ENCODE results near the gene CLDN5. TPM values are rescaled to one million over a fixed set of nuclear protein-coding genes. Genes with fewer than 3 reads are reported as not detected.

Gene CLDN5
- total and polyA plus RNA-seq, 2 donors (not counting 1 experiment from before 2014, with no cell fraction given), result 0.33 TPM; not detected in 1

DNA sequence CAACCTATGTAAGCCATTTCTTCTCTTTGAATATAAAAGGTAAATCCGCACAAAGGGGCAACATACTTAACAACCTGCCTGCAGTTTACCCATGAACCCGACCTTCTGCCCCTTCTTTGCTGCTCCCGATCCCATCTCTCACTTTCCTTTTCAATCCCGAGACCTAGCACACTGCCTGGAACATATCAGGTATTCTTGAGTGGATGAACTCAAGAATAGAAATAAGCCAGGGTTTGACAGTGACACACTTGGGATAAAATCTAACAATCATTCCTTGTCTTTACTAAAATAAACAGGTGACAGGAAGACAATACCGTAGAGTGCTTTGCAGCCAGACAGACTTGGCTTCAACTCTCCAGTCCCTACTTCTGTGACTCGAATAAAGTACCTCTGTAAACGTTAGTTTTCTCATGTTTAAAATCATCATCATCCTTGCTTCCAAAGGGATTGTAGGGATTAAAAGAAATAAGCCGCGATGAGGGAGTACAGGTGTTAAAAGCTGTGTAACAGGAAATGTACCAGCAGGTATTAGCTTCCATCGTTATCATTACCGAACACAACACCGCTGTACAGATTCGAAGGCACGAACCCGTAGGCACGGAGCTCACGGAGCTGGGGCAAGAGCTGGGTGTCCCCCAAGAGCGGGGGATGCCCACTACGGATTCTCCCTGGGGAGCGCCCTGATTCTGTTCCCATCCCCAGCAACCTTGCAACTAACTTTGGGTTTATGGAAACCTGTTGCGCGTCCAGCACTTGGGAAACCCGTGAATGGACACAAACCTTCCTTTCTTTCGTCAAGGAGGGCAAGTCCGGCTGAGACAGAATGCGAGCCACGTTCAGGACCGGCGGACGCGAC is 45.9 kb downstream of the CLDN5 start:
- TF ChIP-seq EZH2 (IDR thresholded peaks at IDR 0.05; ENCODE audit: low read length, missing control alignments), result no peak
- TF ChIP-seq, protein P1, sequence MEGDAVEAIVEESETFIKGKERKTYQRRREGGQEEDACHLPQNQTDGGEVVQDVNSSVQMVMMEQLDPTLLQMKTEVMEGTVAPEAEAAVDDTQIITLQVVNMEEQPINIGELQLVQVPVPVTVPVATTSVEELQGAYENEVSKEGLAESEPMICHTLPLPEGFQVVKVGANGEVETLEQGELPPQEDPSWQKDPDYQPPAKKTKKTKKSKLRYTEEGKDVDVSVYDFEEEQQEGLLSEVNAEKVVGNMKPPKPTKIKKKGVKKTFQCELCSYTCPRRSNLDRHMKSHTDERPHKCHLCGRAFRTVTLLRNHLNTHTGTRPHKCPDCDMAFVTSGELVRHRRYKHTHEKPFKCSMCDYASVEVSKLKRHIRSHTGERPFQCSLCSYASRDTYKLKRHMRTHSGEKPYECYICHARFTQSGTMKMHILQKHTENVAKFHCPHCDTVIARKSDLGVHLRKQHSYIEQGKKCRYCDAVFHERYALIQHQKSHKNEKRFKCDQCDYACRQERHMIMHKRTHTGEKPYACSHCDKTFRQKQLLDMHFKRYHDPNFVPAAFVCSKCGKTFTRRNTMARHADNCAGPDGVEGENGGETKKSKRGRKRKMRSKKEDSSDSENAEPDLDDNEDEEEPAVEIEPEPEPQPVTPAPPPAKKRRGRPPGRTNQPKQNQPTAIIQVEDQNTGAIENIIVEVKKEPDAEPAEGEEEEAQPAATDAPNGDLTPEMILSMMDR (conservative IDR thresholded peaks at IDR 0.05 in 1 of 2, IDR thresholded peaks at IDR 0.05 in 1 of 2; ENCODE audit: low read depth in 1 of 2, low read length in 2 of 2), result no peak
- Histone ChIP-seq H3K4me3 (replicated peaks in 1 of 4; ENCODE audit: control extremely low read depth in 1 of 4, insufficient read depth in 1 of 4, low read depth in 3 of 4, low read length in 4 of 4) (peak overlapping the region; percentile 80 to 98 (median 89)), H3K9me3 (ENCODE audit: control insufficient read depth, insufficient read depth, low read depth, low read length) (no peaks in the 10 kb centered on the region), H3K4me2 (ENCODE audit: extremely low read depth, insufficient read depth, low read length) (peak overlapping the region; percentile 99), H3K79me2 (ENCODE audit: control insufficient read depth, insufficient read depth, low read length) (peaks cover 52% of the 10 kb centered on the region), H2AFZ (ENCODE audit: low read length) (peak overlapping the region; percentile 34), H3K27ac (ENCODE audit: insufficient read depth, low read length) (peak overlapping the region; percentile 91), H4K20me1 (ENCODE audit: control insufficient read depth, extremely low read depth, insufficient read depth, low read length) (no peaks in the 10 kb centered on the region), H3K4me1 (ENCODE audit: control insufficient read depth, extremely low read depth, insufficient read depth, low read length) (peaks cover 11% of the 10 kb centered on the region), H3K36me3 (ENCODE audit: control insufficient read depth, insufficient read depth, low read length) (peaks cover 4% of the 10 kb centered on the region), H3K27me3 (ENCODE audit: control insufficient read depth, insufficient read depth, low read length) (no peaks in the 10 kb centered on the region), H3K9ac (ENCODE audit: insufficient read depth, low read length) (peak overlapping the region; percentile 63)
- no peak for DNase-seq (ENCODE audit: low read depth in 2 of 2)

DNA sequence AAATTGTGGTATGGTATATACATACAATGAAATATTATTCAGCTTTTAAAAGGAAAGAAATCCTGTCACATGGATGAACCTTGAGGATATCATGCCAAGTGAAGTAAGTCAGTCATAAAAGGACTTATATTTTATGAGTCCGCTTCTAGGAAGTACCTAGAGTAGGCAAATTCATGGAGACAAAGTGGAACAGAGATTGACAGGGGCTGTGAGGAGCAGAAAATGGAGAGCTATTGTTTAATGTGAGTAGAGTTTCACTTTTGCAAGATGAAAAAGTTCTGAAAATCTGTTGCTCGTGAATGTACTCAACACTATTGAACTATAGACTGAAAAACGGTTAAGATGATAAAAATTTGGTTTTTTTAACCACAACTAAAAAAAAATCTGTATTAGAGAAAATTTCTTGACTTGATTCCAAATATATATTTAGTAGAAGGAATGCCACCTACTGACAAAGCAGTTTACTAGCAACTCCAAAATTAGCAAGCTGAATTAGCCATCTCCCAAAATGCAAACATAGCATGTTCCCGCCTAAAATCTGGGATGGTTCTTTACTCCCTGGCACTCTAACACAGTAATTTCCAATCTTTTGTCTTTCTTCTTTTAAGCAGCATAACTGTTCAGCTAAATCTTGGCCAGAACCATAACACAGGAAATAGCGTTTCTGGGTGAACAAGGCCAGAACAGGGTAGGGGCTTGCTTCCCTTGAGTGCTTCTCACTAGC is 46.7 kb downstream of the CLDN5 start:
- peak overlapping the region; percentile 91 for H3K27ac ChIP-seq (ENCODE audit: insufficient read depth, low read length)
- peak overlapping the region; percentile 80 to 98 (median 89) for H3K4me3 ChIP-seq (replicated peaks in 1 of 4; ENCODE audit: control extremely low read depth in 1 of 4, insufficient read depth in 1 of 4, low read depth in 3 of 4, low read length in 4 of 4)
- H3K9ac ChIP-seq (ENCODE audit: insufficient read depth, low read length), result peak overlapping the region; percentile 63
- peak; percentile 9 to 50 for DNase-seq (ENCODE audit: low read depth in 2 of 2)
- H3K4me2 ChIP-seq (ENCODE audit: extremely low read depth, insufficient read depth, low read length), result peak overlapping the region; percentile 99
- TF ChIP-seq, protein P1 (conservative IDR thresholded peaks at IDR 0.05 in 1 of 2, IDR thresholded peaks at IDR 0.05 in 1 of 2; ENCODE audit: low read depth in 1 of 2, low read length in 2 of 2), result peak in 1 of 2 donors; percentile 31
- no peak for TF ChIP-seq EZH2 (IDR thresholded peaks at IDR 0.05; ENCODE audit: low read length, missing control alignments)
- H3K4me1 ChIP-seq (ENCODE audit: control insufficient read depth, extremely low read depth, insufficient read depth, low read length), result peaks cover 11% of the 10 kb centered on the region
- no peaks in the 10 kb centered on the region for H3K27me3 ChIP-seq (ENCODE audit: control insufficient read depth, insufficient read depth, low read length)
- no peaks in the 10 kb centered on the region for H4K20me1 ChIP-seq (ENCODE audit: control insufficient read depth, extremely low read depth, insufficient read depth, low read length)
- no peaks in the 10 kb centered on the region for H3K9me3 ChIP-seq (ENCODE audit: control insufficient read depth, insufficient read depth, low read depth, low read length)
- H3K36me3 ChIP-seq (ENCODE audit: control insufficient read depth, insufficient read depth, low read length), result peaks cover 6% of the 10 kb centered on the region
- H3K79me2 ChIP-seq (ENCODE audit: control insufficient read depth, insufficient read depth, low read length), result peaks cover 52% of the 10 kb centered on the region
- H2AFZ ChIP-seq (ENCODE audit: low read length), result no peak overlapping the region

DNA sequence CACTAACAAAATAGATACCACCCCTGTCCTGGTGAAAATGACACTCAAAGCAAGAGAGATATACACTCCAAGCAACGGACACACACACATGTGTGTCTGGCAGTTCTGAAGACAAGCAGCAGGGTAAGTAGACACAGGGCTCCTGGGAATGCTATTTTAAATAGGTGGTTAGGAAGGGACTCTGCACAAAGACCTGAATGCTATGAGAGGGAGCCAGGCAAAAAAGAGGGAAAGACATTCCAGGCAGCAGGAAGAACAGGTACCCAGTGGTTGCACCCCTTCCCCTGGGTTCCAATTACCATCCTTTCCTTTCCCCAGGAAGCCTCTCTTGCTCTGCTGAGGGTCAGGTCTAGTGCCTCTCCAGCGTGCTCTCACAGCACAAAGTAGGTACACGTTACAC is 48.2 kb downstream of the CLDN5 start:
- Histone ChIP-seq H4K20me1 (ENCODE audit: control insufficient read depth, extremely low read depth, insufficient read depth, low read length) (no peaks in the 10 kb centered on the region), H3K27me3 (ENCODE audit: control insufficient read depth, insufficient read depth, low read length) (no peaks in the 10 kb centered on the region), H3K4me2 (ENCODE audit: extremely low read depth, insufficient read depth, low read length) (no peak overlapping the region), H3K27ac (ENCODE audit: insufficient read depth, low read length) (no peak overlapping the region), H3K36me3 (ENCODE audit: control insufficient read depth, insufficient read depth, low read length) (peaks cover 14% of the 10 kb centered on the region), H3K79me2 (ENCODE audit: control insufficient read depth, insufficient read depth, low read length) (peaks cover 54% of the 10 kb centered on the region), H3K4me3 (replicated peaks in 1 of 4; ENCODE audit: control extremely low read depth in 1 of 4, insufficient read depth in 1 of 4, low read depth in 3 of 4, low read length in 4 of 4) (no peak overlapping the region), H3K9ac (ENCODE audit: insufficient read depth, low read length) (no peak overlapping the region), H3K9me3 (ENCODE audit: control insufficient read depth, insufficient read depth, low read depth, low read length) (no peaks in the 10 kb centered on the region), H2AFZ (ENCODE audit: low read length) (no peak overlapping the region), H3K4me1 (ENCODE audit: control insufficient read depth, extremely low read depth, insufficient read depth, low read length) (peaks cover 11% of the 10 kb centered on the region)
- TF ChIP-seq EZH2 (IDR thresholded peaks at IDR 0.05; ENCODE audit: low read length, missing control alignments), result no peak
- TF ChIP-seq, protein P1 (conservative IDR thresholded peaks at IDR 0.05 in 1 of 2, IDR thresholded peaks at IDR 0.05 in 1 of 2; ENCODE audit: low read depth in 1 of 2, low read length in 2 of 2), result no peak
- no peak for DNase-seq (ENCODE audit: low read depth in 2 of 2)

All from fibroblast of lung (primary cell).